ENCODE measurements around the gene MUC12.
"Not testable (repeated sequence)": the region's sequence is repeated elsewhere in the genome, so short reads cannot be mapped to it uniquely, and the experiment has no call there.

The MUC12 gene

GRCh38 chr7:101064176-101064550 lies 94.8 kb downstream of the MUC12 start:
- not testable (repeated sequence) for DNase-seq (ENCODE audit: low read depth)

DNA sequence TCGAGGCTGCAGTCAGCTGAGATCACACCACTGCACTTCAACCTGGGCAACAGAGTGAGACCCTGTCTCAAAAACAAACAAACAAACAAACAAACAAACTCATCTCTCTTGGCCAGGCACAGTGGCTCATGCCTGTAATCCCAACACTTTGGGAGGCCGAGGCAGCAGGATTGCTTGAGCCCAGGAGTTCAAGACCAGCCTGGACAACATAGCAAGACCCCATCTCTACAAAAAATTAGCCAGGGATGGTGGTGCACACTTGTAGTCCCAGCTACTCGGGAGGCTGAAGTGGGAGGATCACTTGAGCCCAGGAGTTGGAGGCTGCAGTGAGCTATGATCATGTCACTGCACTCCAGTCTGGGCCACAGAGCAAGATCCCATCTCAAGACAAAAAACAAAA lies 95.8 kb downstream of the MUC12 start:
- DNase-seq (ENCODE audit: low read depth), result not testable (repeated sequence)

DNA sequence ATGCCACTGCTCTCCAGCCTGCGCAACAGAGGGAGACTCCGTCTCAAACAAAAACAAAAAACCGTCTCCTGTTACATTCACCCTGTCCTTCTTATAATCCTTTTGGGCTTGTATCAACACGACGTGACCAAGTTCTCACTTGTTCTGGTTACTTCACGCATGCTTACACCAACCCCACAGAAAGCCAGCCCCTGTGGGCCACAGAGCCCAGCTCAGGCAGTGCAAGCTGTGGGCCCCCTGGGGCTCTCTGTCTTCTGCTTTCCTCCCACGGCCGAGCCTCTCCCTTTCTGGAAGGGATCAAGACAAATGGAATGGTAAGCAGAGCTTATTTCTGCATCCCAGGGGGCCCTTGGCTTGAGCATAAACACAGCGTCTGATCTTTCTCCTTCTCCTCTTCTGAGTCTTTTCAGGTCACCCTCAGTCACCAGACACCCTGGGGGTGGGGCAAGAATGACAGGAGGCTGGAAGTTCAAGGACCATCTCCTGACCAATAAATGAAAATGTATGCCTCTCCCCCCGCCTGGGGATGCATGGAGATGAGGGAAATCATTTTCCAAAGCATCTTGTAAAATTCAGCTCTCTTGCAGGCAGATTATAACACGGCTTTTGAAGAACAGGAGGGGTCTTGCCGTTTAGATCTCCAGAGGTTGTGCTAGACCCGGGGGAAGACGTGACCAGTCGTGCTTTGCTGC lies 96.9 kb downstream of the MUC12 start:
- DNase-seq (ENCODE audit: low read depth), result no peak

DNA sequence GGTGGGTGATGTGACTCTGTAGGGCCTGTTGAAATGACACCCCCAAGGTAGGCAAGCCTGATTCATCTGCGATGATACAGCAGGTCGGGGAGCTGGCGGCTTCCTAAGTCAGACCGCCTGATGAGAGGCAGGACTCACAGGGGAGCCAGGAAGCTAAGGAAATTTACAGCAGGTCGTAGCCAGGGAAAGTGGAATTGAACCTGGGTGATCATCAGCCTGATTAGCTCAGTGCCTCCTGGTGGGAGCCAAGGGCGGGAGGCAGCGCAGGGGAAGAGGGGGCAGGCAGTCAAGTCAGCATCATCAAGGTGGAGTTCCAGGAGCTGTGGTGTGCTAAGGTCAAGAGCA lies 97.4 kb downstream of the MUC12 start:
- no peak for DNase-seq (ENCODE audit: low read depth)

- DNase-seq (ENCODE audit: low read depth), result no peak
Measured at GRCh38 chr7:101068401-101068800, 99.0 kb downstream of the MUC12 start.
